ENCODE measurements around the gene KIAA0319L. TPM values are rescaled to one million over a fixed set of nuclear protein-coding genes. Genes with fewer than 3 reads are reported as not detected.
A peak's percentile ranks its signal among the peaks of the same experiment; 100 is the strongest.

Gene KIAA0319L
- total and polyA plus RNA-seq, 2 experiments from 2014 or later = 27.2 to 75.1 TPM

- Histone ChIP-seq H3K27ac (ENCODE audit: low read depth) (no peak overlapping the region), H2AFZ (no peak overlapping the region), H3K9me2 (ENCODE audit: insufficient read depth) (no peaks in the 10 kb centered on the region), H3K4me1 (ENCODE audit: insufficient read depth) (peaks cover 6% of the 10 kb centered on the region; the same call in 1 of the 2 replicates), H3K4me2 (no peak overlapping the region), H3K36me3 (ENCODE audit: insufficient read depth) (peaks cover 36% of the 10 kb centered on the region), H4K20me1 (replicated peaks; ENCODE audit: insufficient read depth) (no peaks in the 10 kb centered on the region), H3F3A (replicated peaks; ENCODE audit: low read depth) (no peaks in the 10 kb centered on the region), H3K27me3 (ENCODE audit: insufficient read depth) (no peaks in the 10 kb centered on the region), H3K79me2 (replicated peaks; ENCODE audit: insufficient read depth) (no peaks in the 10 kb centered on the region), H3K4me3 (no peak overlapping the region)
- no peak for DNase-seq (ENCODE audit: low spot score)
- Mint-ChIP-seq H3K4me3 (no peak overlapping the region), H3K9me3 (no peaks in the 10 kb centered on the region; the same call in 2 of the 3 replicates), H3K27ac (no peak overlapping the region), H3K36me3 (ENCODE audit: low read depth) (peaks cover 77% of the 10 kb centered on the region), H3K27me3 (ENCODE audit: insufficient read depth, low read depth, poor library complexity) (peaks cover 2% of the 10 kb centered on the region), H3K4me1 (peaks cover 12% of the 10 kb centered on the region; the same call in 2 of the 3 replicates)
- ATAC-seq = peak; percentile 44
- no peak for TF ChIP-seq EZH2 (IDR thresholded peaks at IDR 0.05; ENCODE audit: low read depth, unreplicated experiment)
- no peak for TF ChIP-seq EZH2phosphoT487 (IDR thresholded peaks at IDR 0.05; ENCODE audit: unreplicated experiment)
- no peak for TF ChIP-seq REST (IDR thresholded peaks at IDR 0.05; ENCODE audit: unreplicated experiment)
- no peak for TF ChIP-seq JUNB (IDR thresholded peaks at IDR 0.05; ENCODE audit: unreplicated experiment)
- no peak for TF ChIP-seq ETS1 (IDR thresholded peaks at IDR 0.05)
- TF ChIP-seq ZNF114 (CRISPR knock-in tag; IDR thresholded peaks at IDR 0.05) = no peak
- TF ChIP-seq CTCF (conservative IDR thresholded peaks at IDR 0.05; ENCODE audit: low read depth in 2 of 2) = no peak
- no peak for TF ChIP-seq CREB1 (CRISPR knock-in tag; IDR thresholded peaks at IDR 0.05; ENCODE audit: low read depth)
- no peak for TF ChIP-seq POLR2AphosphoS5 (IDR thresholded peaks at IDR 0.05; ENCODE audit: low read depth)
- TF ChIP-seq NANOG (IDR thresholded peaks at IDR 0.05; ENCODE audit: borderline replicate concordance) = no peak
- no peak for TF ChIP-seq ZNF331 (CRISPR knock-in tag; IDR thresholded peaks at IDR 0.05; ENCODE audit: low read depth)
- no peak for TF ChIP-seq ZNF462 (CRISPR knock-in tag; IDR thresholded peaks at IDR 0.05)
- no peak for TF ChIP-seq STAT1 (IDR thresholded peaks at IDR 0.05; ENCODE audit: unreplicated experiment)
Measured at GRCh38 chr1:35406103-35406502, 151.1 kb downstream of the KIAA0319L start.

All from GM23338 (cell line).